Measurements from ENCODE around the gene SORBS1. TPM values are rescaled to one million over a fixed set of nuclear protein-coding genes. Genes with fewer than 3 reads are reported as not detected.
A peak's percentile ranks its signal among the peaks of the same experiment; 100 is the strongest.

SORBS1 gene
- total and polyA plus RNA-seq, 3 donors from 2014 or later = 34.4 to 46.6 (median 38.8) TPM

DNA sequence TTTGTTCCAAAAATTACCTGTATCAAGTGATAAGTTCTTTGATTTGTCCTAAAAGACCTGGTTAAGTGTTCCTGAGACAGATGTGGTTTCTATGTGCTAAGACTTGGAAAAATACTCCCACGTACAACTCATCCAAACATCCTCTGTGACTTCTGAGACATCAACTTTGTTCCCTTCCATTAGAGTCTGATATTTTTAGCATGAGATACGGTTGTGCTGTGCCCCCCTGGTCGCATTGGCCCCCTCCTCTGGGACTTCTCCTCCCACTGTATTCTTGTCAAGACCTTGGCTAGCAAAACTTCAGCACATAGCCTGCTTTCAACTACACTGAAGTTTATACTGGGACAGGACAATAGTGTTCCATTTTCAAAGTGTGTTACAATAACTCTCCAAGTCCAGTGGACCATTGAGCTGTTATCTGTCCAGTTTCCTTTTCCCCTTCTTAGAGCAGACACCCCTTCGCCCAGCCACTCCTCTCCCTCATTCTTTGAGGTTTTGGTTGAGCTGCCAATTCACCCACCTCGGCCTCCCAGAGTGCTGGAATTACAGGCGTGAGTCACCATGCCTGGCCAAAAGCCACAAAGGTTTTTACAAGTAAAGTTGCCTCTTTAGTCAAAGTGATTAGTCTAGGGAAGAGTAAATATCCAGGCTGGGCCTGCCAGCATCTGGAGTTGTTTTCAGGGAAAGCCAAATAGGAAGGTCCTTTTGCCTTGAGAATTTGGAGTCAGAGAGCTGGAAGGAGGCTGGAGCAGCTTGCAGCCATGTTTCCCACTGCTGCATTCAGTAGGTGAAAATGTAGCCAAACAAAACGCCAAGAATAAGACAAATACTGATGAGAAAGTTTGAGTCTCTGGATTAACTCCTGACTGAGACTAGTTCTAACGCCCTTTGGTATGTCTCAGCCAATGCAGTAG lies 252.5 kb downstream of the SORBS1 start:
- H3K27me3 ChIP-seq = no peaks in the 10 kb centered on the region
- no peaks in the 10 kb centered on the region for H3K4me1 ChIP-seq
- H3K27ac ChIP-seq = no peak overlapping the region
- WGBS, 2 donors = 50 to 58% methylated on average over 8 of the region's 8 CpGs
- intact Hi-C loops (cut with DNase I; ENCODE audit: low total_unique reads) = no loop called here
- DNase-seq = peak; percentile 16
- no peaks in the 10 kb centered on the region for H3K9me3 ChIP-seq
- no peak overlapping the region for H3K4me3 ChIP-seq
- H3K36me3 ChIP-seq (ENCODE audit: low read depth, missing control alignments) = no peaks in the 10 kb centered on the region
- TF ChIP-seq, protein P1, sequence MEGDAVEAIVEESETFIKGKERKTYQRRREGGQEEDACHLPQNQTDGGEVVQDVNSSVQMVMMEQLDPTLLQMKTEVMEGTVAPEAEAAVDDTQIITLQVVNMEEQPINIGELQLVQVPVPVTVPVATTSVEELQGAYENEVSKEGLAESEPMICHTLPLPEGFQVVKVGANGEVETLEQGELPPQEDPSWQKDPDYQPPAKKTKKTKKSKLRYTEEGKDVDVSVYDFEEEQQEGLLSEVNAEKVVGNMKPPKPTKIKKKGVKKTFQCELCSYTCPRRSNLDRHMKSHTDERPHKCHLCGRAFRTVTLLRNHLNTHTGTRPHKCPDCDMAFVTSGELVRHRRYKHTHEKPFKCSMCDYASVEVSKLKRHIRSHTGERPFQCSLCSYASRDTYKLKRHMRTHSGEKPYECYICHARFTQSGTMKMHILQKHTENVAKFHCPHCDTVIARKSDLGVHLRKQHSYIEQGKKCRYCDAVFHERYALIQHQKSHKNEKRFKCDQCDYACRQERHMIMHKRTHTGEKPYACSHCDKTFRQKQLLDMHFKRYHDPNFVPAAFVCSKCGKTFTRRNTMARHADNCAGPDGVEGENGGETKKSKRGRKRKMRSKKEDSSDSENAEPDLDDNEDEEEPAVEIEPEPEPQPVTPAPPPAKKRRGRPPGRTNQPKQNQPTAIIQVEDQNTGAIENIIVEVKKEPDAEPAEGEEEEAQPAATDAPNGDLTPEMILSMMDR (IDR thresholded peaks at IDR 0.05) = no peak
- TF ChIP-seq POLR2A (IDR thresholded peaks at IDR 0.05) = no peak

DNA sequence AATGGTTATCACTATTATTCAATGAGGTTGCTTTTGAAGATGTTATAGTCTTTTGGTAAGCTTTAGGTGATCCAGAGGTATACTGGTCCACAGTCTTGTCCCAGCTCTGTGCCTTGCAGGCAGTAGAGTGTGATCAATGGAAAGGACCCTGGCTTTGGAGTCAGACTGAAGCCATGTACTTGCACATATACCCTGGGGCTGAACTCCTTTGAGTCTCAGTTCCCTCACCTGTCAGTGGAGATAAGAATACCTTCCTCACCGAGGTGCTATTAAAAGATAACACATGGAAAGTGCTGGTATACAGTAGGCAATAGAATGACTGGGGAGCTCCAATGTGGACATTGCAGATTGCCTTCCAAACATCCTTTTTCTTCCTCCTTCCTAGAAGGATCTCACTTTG lies 254.3 kb downstream of the SORBS1 start:
- H3K27me3 ChIP-seq = no peaks in the 10 kb centered on the region
- no peaks in the 10 kb centered on the region for H3K36me3 ChIP-seq (ENCODE audit: low read depth, missing control alignments)
- H3K4me1 ChIP-seq = no peaks in the 10 kb centered on the region
- H3K4me3 ChIP-seq = no peak overlapping the region
- H3K9me3 ChIP-seq = no peaks in the 10 kb centered on the region
- intact Hi-C loops (cut with DNase I; ENCODE audit: low total_unique reads) = no loop called here
- DNase-seq = no peak
- TF ChIP-seq POLR2A (IDR thresholded peaks at IDR 0.05) = no peak
- TF ChIP-seq, protein P1 (IDR thresholded peaks at IDR 0.05) = no peak
- no peak overlapping the region for H3K27ac ChIP-seq
- 88 to 100% methylated on average over 1 of the region's 1 CpG for WGBS, 2 donors

DNA sequence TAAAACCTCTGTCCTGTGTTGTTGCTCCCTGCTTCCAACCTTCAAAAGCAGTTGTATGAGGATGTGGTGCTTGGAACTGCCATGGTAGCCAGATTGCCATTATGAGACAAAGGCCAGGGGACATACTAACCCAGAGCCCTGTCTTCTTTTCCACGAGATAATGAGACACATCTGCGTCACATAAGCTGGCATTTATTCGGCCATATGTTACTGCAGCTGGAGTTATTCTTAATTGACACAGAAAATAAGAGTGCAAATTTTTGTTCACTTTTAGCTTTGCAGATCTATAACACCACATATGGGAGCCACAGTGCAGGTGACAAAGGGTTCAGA lies 254.9 kb downstream of the SORBS1 start:
- whole genome bisulfite sequencing, 2 donors = 72 to 92% methylated on average over 3 of the region's 3 CpGs
- H3K27me3 ChIP-seq = no peaks in the 10 kb centered on the region
- TF ChIP-seq, protein P1 (IDR thresholded peaks at IDR 0.05) = no peak
- TF ChIP-seq POLR2A (IDR thresholded peaks at IDR 0.05) = no peak
- H3K27ac ChIP-seq = no peak overlapping the region
- no peaks in the 10 kb centered on the region for H3K4me1 ChIP-seq
- H3K36me3 ChIP-seq (ENCODE audit: low read depth, missing control alignments) = no peaks in the 10 kb centered on the region
- no peaks in the 10 kb centered on the region for H3K9me3 ChIP-seq
- intact Hi-C loops (cut with DNase I; ENCODE audit: low total_unique reads) = no loop called here
- no peak for DNase-seq
- no peak overlapping the region for H3K4me3 ChIP-seq

DNA sequence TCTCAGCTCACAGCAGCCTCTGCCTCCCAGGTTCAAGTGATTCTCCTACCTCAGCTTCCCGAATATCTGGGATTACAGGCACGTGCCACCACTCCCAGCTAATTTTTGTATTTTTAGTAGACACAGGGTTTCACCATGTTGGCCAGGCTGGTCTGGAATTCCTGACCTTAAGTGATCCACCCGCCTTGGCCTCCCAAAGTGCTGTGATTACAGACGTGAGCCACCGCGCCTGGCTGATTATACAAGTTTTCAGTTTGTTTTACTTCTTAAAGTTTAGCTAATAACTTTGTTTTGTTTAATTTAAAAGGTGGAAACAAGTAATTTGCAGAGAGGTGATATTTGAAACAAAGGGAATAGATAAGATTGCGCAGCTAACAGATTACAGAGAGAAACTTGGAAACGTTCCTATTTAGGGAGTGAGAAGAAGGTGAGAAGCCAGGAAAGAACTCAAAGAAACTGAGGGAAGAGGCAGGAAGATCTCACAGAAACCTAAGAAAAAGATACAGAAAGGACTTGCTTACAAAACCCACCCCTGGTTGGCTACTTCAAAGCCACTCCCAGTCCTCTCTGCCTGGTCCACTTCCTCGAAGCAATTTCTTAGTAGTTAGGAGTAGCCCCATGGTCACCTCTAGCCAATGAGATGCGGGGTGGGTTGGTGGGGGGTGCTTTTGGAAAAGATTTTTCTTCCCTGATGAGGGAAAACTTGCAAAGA lies 255.4 kb downstream of the SORBS1 start:
- WGBS, 2 donors = 51 to 53% methylated on average over 10 of the region's 10 CpGs

More for the DNA sequence above, 255.4 kb downstream of the SORBS1 start:
- intact Hi-C loops (cut with DNase I; ENCODE audit: low total_unique reads) = no loop called here
- no peak overlapping the region for H3K4me3 ChIP-seq
- TF ChIP-seq, protein P1 (IDR thresholded peaks at IDR 0.05) = no peak
- TF ChIP-seq POLR2A (IDR thresholded peaks at IDR 0.05) = no peak
- H3K27me3 ChIP-seq = no peaks in the 10 kb centered on the region
- H3K27ac ChIP-seq = no peak overlapping the region
- no peaks in the 10 kb centered on the region for H3K4me1 ChIP-seq
- no peaks in the 10 kb centered on the region for H3K36me3 ChIP-seq (ENCODE audit: low read depth, missing control alignments)
- no peak for DNase-seq
- H3K9me3 ChIP-seq = no peaks in the 10 kb centered on the region

Measured in testis (tissue), 3 donors.